ENCODE data around the gene RRBP1. TPM values are rescaled to one million over a fixed set of nuclear protein-coding genes. Genes with fewer than 3 reads are reported as not detected.
A peak's percentile ranks its signal among the peaks of the same experiment; 100 is the strongest.

RRBP1 gene
- total RNA-seq, 8 experiments from 2014 or later, result 12.2 to 94.0 (median 31.2) TPM

DNA sequence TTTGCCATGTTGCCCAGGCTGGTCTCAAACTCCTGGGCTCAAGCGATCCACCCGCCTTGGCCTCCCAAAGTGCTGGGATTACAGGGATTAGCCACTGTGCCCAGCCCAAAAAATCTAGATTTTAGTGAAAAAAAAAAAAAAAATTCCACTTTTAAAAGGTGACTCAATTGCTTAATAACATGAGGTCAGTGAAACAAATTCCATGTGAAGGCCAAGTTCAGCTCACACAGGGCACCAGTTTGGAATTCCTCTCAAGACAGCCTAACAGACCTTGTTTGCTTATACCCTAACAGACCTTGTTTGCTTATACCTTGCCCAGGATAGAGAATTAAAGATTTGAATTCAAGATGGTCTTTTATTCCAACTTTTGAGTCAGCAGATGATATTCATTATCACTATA, 5.1 kb downstream of the RRBP1 start:
- H3K27ac ChIP-seq, result no peak overlapping the region
- no peak overlapping the region for H3K4me3 ChIP-seq
- no peak for ATAC-seq (replicated peaks in 6 of 8)
- H3K4me1 ChIP-seq (replicated peaks in 1 of 2), result peaks cover 6% of the 10 kb centered on the region in 2 donors
- in situ Hi-C loops (cut with MboI; ENCODE audit: low pct_unique_long_range_greater_than_20kb in 2 of 9, low sequenced_read_pairs in 9 of 9, unreplicated experiment in 9 of 9), result loop anchor here in 1 of 9 experiments (25.0 kb wide), 1 partner anchor 235 kb away; no protein-coding TSS in a partner anchor
- 90 to 100% (median 100%) methylated on average over 1 to 2 of the region's 2 CpGs; no CpG with 5 or more reads in 4 of the 10 experiments for WGBS, 10 experiments

DNA sequence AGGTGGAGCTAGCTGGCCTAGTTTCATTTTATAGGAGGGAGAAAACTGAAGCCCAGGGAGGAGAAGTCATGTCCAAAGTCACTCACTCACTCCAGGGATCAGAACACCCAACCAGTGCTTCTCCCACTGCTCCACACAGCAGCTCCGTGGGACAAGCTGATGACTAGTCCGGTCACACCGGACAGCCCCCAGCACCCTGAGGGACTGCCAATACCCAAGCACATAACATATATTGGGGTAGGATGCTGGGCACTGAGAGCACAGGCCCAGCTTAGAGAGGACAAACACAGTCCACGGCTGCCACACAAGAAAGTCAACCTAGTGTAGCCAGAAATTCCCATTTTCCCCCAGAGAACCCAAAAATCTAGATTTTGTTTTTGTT, 5.7 kb downstream of the RRBP1 start:
- H3K4me1 ChIP-seq (replicated peaks in 1 of 2), result peaks cover 6% of the 10 kb centered on the region in 2 donors
- ATAC-seq (replicated peaks in 6 of 8), result no peak
- no peak overlapping the region for H3K27ac ChIP-seq
- in situ Hi-C loops (cut with MboI; ENCODE audit: low pct_unique_long_range_greater_than_20kb in 2 of 9, low sequenced_read_pairs in 9 of 9, unreplicated experiment in 9 of 9), result loop anchor here in 1 of 9 experiments (25.0 kb wide), 1 partner anchor 236 kb away; no protein-coding TSS in a partner anchor
- WGBS, 10 experiments, result 81 to 100% (median 86%) methylated on average over 1 to 3 of the region's 4 CpGs; no CpG with 5 or more reads in 6 of the 10 experiments
- H3K4me3 ChIP-seq, result no peak overlapping the region

DNA sequence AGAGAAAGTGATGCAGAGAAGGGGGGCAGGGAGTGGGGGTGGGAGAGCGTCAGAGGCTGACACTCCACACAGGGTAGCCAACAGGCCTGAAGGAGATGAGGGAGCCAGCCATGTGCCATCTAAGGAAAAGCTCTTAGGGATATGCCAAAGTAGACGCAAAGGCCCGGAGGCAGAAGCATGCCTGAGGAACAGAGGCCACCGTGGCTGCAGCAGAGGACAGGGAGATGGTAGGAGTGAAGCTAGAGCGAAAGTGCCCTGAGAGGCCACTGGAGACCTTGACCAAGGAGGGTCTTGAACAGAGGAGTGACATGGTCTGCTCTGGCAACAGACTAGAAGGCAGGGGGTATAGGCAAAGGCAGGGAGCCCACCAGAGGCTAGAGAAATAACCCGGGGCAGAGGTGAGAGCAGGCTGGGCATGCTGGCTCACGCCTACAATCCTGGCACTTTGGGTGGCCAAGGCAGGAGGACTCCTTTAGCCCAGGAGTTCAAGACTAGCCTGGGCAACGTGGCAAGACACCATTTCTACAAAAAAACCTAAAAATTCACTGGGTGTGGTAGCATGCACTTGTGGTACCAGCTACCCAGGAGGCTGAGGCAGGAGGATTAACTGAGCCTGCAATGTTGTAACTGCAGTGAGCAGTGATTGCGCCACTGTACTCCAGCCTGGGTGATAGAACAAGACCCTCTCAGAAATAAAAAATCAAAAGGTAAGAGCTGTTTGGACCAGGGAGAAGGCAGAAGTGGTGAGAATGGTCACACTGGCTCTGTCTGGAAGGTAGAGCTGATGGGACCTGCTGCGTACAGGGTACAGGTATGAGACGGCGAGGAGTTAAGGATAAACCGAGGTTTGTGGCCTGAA, 6.3 kb downstream of the RRBP1 start:
- 75 to 100% (median 93%) methylated on average over 1 to 6 of the region's 13 CpGs; no CpG with 5 or more reads in 3 of the 10 experiments for WGBS, 10 experiments
- Histone ChIP-seq H3K4me3 (no peak overlapping the region), H3K4me1 (replicated peaks in 1 of 2) (peaks cover 6% of the 10 kb centered on the region in 2 donors), H3K27ac (no peak overlapping the region)
- no peak for ATAC-seq (replicated peaks in 6 of 8)
- in situ Hi-C loops (cut with MboI; ENCODE audit: low pct_unique_long_range_greater_than_20kb in 2 of 9, low sequenced_read_pairs in 9 of 9, unreplicated experiment in 9 of 9), result loop anchor here in 1 of 9 experiments (25.0 kb wide), 1 partner anchor 237 kb away; no protein-coding TSS in a partner anchor

DNA sequence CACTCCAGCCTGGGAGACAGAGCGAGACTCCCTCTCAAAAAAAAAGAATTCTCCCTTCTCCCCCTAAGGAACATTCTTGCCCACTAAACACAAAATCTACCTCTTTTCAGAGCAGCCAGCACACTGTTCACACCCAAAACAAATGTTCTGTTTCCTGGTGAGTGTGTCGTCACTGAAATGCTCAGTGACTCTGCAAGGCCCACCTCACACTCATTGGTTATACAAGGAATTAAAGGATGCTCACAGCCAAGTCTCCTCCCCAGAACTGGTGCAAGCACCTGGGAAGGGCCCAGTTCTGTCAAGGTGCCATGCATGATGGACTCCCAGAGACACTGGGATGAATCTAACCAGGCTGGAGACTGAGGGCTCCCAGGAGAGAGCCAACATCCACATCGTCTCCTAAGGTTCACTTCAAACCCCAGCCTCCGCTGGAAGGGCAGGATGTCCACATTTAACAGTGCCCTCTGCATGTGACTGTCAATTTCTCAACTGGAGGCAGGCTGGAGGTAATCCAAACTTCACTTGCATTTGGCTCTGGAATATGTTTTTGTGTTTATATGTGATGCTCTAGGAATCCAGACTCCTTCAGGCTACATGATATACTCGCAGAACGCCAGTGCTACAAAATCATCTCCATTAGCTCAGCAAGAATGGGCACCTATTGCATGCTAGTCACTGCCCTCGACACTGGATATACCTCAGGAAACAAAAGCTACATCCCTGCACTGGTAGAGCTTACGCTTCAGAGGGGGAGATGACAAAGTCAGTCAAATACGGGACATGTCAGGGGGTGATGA, 7.1 kb downstream of the RRBP1 start:
- ATAC-seq (replicated peaks in 6 of 8), result peak in 2 of 8 experiments; percentile 9 to 40
- Histone ChIP-seq H3K27ac (no peak overlapping the region), H3K4me3 (no peak overlapping the region), H3K4me1 (replicated peaks in 1 of 2) (peaks cover 2% of the 10 kb centered on the region in 2 donors)
- in situ Hi-C loops (cut with MboI; ENCODE audit: low pct_unique_long_range_greater_than_20kb in 2 of 9, low sequenced_read_pairs in 9 of 9, unreplicated experiment in 9 of 9), result loop anchor here in 5 of 9 experiments (25.0 kb wide), 3 partner anchors 212 to 287 kb away; partner anchors contain the start of genes MGME1 (in 1 of the 5) and SNX5 (in 1 of the 5)
- WGBS, 10 experiments, result 51 to 100% (median 93%) methylated on average over 1 to 6 of the region's 9 CpGs; no CpG with 5 or more reads in 3 of the 10 experiments

DNA sequence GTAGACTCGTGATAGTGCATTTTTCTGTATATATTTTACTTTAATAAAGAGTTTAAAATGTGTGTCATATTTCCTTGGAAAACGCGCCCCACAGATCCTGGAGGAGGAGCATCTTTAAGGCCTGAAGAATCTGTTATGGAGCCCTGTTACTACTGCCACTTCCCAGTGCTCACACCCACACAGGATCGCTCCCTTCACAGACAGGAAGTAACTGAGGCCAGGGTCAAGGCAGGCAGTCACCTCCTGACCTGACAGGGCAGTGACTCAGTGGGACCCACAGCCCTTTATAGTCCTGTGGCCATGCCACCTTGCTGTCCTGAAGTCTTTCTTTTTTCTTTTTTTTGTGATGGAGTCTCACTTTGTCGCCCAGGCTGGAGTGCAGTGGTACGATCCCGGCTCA, 9.0 kb downstream of the RRBP1 start:
- Histone ChIP-seq H3K4me3 (no peak overlapping the region), H3K27ac (no peak overlapping the region), H3K4me1 (replicated peaks in 1 of 2) (no peaks in the 10 kb centered on the region)
- in situ Hi-C loops (cut with MboI; ENCODE audit: low pct_unique_long_range_greater_than_20kb in 2 of 9, low sequenced_read_pairs in 9 of 9, unreplicated experiment in 9 of 9), result loop anchor here in 4 of 9 experiments (25.0 kb wide), 3 partner anchors 214 to 289 kb away; partner anchors contain the start of genes MGME1 (in 1 of the 4) and SNX5 (in 1 of the 4)
- ATAC-seq (replicated peaks in 6 of 8), result no peak
- WGBS, 10 experiments, result 80 to 100% (median 92%) methylated on average over 1 to 5 of the region's 7 CpGs; no CpG with 5 or more reads in 2 of the 10 experiments

DNA sequence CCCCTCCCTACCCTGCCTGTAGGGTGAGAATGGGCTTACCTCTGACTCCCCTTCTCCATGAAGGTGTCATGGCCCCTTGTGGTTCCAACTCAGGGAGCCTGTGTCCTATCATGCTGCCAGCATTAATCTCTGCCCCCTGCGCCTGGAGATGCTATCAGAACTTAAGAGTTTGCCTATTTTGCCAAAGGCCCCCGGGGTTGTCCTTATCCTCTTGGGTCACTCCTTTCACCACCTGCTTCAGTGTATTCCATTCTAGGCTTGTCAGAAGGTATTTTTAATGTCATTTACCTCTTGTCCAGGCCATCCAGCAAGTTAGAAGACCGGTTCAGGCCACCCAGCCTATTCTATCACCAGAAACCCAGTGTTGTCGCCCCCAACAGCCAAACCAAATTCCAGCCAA, 10.5 kb downstream of the RRBP1 start:
- in situ Hi-C loops (cut with MboI; ENCODE audit: low pct_unique_long_range_greater_than_20kb in 2 of 9, low sequenced_read_pairs in 9 of 9, unreplicated experiment in 9 of 9), result loop anchor here in 4 of 9 experiments (25.0 kb wide), 3 partner anchors 216 to 291 kb away; partner anchors contain the start of genes MGME1 (in 1 of the 4) and SNX5 (in 1 of the 4)
- 83 to 100% (median 93%) methylated on average over 1 to 4 of the region's 4 CpGs; no CpG with 5 or more reads in 6 of the 10 experiments for WGBS, 10 experiments
- no peak for ATAC-seq (replicated peaks in 6 of 8)
- H3K27ac ChIP-seq, result no peak overlapping the region
- H3K4me3 ChIP-seq, result no peak overlapping the region
- H3K4me1 ChIP-seq (replicated peaks in 1 of 2), result no peaks in the 10 kb centered on the region

DNA sequence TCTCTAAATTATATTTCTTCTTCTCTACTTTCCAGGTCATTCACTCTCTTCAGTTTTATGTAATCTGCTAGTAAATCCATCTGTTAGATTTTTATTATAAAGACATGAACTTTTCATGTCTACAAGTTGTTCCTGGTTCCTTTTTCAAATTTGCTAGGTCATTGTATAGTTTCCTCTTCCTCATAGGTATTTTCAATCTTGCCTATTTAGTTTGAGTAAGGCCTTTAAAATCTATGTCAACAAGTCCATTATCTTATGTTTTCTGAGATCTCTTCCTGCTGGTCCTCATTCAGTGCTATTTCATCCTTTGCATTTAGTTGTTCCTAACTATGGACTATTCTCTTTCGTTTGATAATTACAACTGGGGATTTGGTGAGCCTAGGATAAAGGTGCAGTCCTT, 11.0 kb downstream of the RRBP1 start:
- 63 to 100% (median 92%) methylated on average over 1 of the region's 1 CpG; no CpG with 5 or more reads in 1 of the 10 experiments for WGBS, 10 experiments
- in situ Hi-C loops (cut with MboI; ENCODE audit: low pct_unique_long_range_greater_than_20kb in 2 of 9, low sequenced_read_pairs in 9 of 9, unreplicated experiment in 9 of 9), result loop anchor here in 4 of 9 experiments (25.0 kb wide), 3 partner anchors 216 to 291 kb away; partner anchors contain the start of genes MGME1 (in 1 of the 4) and SNX5 (in 1 of the 4)
- ATAC-seq (replicated peaks in 6 of 8), result no peak

DNA sequence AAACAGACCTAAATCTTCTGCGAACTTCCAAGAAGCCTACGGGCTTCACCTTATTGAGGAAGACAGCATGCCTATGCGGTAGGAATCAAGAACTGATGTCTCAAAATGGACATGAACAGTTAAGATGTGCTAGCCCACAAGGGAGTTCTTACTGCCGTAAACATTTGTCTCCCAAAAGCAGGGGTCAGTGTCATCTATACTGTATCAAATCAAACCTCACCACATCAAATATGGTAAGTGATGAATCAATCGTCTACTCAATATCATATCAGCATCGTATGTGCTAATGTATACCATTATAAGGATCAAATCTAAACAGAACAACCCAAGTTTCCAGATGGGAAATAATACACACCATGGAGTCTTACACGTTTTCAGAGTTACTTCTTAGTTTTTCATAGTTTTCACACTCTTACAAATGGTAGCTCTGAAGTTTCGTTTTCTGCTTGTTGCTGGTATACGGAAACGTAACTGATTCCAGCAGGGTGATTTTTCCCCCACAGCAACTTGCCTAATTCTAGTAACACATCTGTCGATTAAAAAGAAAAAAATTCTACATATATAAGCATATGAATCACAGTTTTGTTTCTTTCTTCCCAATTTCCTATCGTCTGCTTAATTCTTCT, 12.6 kb downstream of the RRBP1 start:
- in situ Hi-C loops (cut with MboI; ENCODE audit: low pct_unique_long_range_greater_than_20kb in 2 of 9, low sequenced_read_pairs in 9 of 9, unreplicated experiment in 9 of 9), result loop anchor here in 4 of 9 experiments (25.0 kb wide), 3 partner anchors 218 to 293 kb away; partner anchors contain the start of genes MGME1 (in 1 of the 4) and SNX5 (in 1 of the 4)
- Histone ChIP-seq H3K4me3 (no peak overlapping the region), H3K27ac (no peak overlapping the region), H3K4me1 (replicated peaks in 1 of 2) (no peaks in the 10 kb centered on the region)
- 55 to 100% (median 89%) methylated on average over 1 to 11 of the region's 12 CpGs for WGBS, 10 experiments
- ATAC-seq (replicated peaks in 6 of 8), result peak in 1 of 8 experiments; percentile 27

More for the DNA sequence above, 11.0 kb downstream of the RRBP1 start:
- H3K27ac ChIP-seq, result no peak overlapping the region
- H3K4me3 ChIP-seq, result no peak overlapping the region
- no peaks in the 10 kb centered on the region for H3K4me1 ChIP-seq (replicated peaks in 1 of 2)

DNA sequence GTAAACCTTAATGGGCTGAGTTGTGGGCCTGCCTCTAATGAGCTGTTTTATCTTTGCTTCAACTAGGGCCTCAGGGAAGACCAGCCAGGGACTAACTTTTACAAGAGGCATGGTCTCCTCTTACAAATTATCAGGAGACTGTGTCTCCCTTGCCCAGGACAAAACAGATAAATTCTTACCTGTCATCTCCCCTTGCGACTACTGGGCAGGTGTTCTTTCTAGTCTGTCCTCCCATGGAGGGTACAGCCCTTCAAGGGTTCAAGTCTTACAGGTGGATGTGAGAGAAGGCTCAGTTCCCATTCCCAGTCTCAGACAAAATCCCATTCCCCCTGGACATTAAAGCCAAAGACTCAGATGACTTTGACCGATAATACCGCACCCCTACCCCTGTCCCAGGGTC, 13.6 kb downstream of the RRBP1 start:
- 80 to 100% (median 97%) methylated on average over 1 to 3 of the region's 3 CpGs; no CpG with 5 or more reads in 6 of the 10 experiments for WGBS, 10 experiments
- no peak overlapping the region for H3K27ac ChIP-seq

DNA sequence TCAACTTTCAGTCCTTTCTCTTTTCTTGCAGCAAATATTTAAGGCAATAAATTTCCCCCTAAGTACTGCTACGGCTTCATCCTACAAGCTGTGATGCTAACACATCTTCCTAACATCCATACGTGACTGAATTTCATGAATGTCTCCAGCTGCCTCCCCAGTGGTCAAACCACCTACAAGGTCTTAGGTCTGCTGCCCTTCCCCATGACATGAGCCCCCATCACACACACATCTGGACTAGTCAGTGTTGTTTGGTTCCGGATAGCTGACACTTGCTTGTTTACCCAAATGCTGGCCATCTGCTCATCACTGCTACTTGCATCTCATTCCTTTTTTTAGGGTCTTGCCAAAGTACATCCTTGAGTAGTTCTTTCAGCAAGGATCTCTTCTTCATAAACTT, 14.6 kb downstream of the RRBP1 start:
- in situ Hi-C loops (cut with MboI; ENCODE audit: low pct_unique_long_range_greater_than_20kb in 2 of 9, low sequenced_read_pairs in 9 of 9, unreplicated experiment in 9 of 9), result loop anchor here in 4 of 9 experiments (25.0 kb wide), 3 partner anchors 220 to 295 kb away; partner anchors contain the start of genes MGME1 (in 1 of the 4) and SNX5 (in 1 of the 4)
- H3K4me1 ChIP-seq (replicated peaks in 1 of 2), result no peaks in the 10 kb centered on the region
- ATAC-seq (replicated peaks in 6 of 8), result no peak
- no peak overlapping the region for H3K4me3 ChIP-seq
- WGBS, 10 experiments, result 60 to 100% (median 100%) methylated on average over 1 to 3 of the region's 3 CpGs; no CpG with 5 or more reads in 3 of the 10 experiments
- no peak overlapping the region for H3K27ac ChIP-seq

More for the DNA sequence above, 13.6 kb downstream of the RRBP1 start:
- no peak for ATAC-seq (replicated peaks in 6 of 8)
- Histone ChIP-seq H3K4me3 (no peak overlapping the region), H3K4me1 (replicated peaks in 1 of 2) (no peaks in the 10 kb centered on the region)
- in situ Hi-C loops (cut with MboI; ENCODE audit: low pct_unique_long_range_greater_than_20kb in 2 of 9, low sequenced_read_pairs in 9 of 9, unreplicated experiment in 9 of 9), result loop anchor here in 4 of 9 experiments (25.0 kb wide), 3 partner anchors 219 to 294 kb away; partner anchors contain the start of genes MGME1 (in 1 of the 4) and SNX5 (in 1 of the 4)

DNA sequence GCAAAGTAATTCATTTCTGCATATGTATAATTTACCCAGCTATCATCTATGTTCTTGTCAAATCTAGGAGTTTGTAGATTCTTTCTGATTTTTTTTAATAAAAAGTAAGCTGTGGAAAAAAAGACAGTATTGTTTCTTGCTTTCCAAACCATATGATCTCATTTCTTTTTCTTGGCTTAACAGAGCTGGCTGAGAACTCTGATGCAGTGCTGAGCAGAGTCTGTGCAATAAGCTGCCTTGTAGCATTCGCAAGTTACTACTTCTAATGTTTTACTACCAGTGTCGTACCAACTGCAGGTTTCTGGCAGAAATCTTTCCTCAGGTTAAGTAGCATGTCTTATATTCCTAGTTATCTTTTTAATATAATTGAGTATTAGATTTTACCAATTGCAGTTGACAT, 15.6 kb downstream of the RRBP1 start:
- Histone ChIP-seq H3K27ac (no peak overlapping the region), H3K4me3 (no peak overlapping the region), H3K4me1 (replicated peaks in 1 of 2) (no peaks in the 10 kb centered on the region)
- in situ Hi-C loops (cut with MboI; ENCODE audit: low pct_unique_long_range_greater_than_20kb in 2 of 9, low sequenced_read_pairs in 9 of 9, unreplicated experiment in 9 of 9), result loop anchor here in 4 of 9 experiments (25.0 kb wide), 3 partner anchors 221 to 296 kb away; partner anchors contain the start of genes MGME1 (in 1 of the 4) and SNX5 (in 1 of the 4)
- ATAC-seq (replicated peaks in 6 of 8), result no peak
- 17 to 100% (median 100%) methylated on average over 1 to 2 of the region's 2 CpGs; no CpG with 5 or more reads in 1 of the 10 experiments for WGBS, 10 experiments

Measured in motor neuron (in vitro differentiated cells).